Astrocyte of the cerebellum (primary cell): Measurements from ENCODE around the gene MRPS5.
"Not testable (repeated sequence)": the region's sequence is repeated elsewhere in the genome, so short reads cannot be mapped to it uniquely, and the experiment has no call there.

Experiments
- DNase-seq: peaks from one replicate; pipeline ENCODE4 v3.0.0-alpha.2; 2011; ENCODE audit warnings: low read depth
- H3K4me3 ChIP-seq: 2 replicates; pipeline ENCODE4 v1.5.1; 2011; ENCODE audit warnings: mild to moderate bottlenecking, low read depth, low read length, moderate library complexity
- CTCF ChIP-seq: IDR thresholded peaks from 2 replicates; pipeline ENCODE4 v1.5.1; 2012; ENCODE audit warnings: low read length, low read depth, moderate library complexity, mild to moderate bottlenecking; ENCODE audit errors: missing control alignments
- in situ Hi-C: cut with HindIII; loops from 2 replicates; pipeline ENCODE4 v1.10.0; 2017; ENCODE audit warnings: low sequenced_read_pairs

The MRPS5 gene

DNA sequence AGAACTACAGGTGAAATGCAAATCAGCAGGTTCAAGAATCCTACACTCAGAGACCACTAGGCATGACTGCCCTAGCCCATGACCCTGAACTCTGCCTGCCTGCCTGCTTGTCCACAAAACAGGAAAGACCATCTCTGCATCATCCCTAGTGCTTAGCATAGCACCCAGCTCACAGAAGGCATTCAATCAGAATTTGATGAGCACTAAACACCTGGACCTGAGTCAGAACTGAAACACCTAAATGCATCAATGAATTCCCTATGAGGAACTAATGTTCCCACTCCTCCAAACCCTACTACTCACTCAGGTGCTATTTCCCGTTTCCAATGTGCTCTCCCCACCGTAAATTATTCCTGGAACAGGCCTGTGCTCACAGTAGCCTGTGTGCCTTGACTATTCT lies 21.7 kb downstream of the MRPS5 start:
- H3K4me3 ChIP-seq, result no peak overlapping the region
- no peak for DNase-seq
- no peak for TF ChIP-seq CTCF
- in situ Hi-C loops, result no loop called here

DNA sequence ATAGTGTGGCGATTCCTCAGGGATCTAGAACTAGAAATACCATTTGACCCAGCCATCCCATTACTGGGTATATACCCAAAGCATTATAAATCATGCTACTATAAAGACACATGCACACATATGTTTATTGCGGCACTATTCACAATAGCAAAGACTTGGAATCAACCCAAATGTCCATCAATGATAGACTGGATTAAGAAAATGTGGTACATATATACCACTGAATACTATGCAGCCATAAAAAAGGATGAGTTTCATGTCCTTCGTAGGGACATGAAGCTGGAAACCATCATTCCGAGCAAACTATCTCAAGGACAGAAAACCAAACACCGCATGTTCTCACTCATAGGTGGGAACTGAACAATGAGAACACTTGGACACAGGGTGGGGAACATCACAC lies 23.3 kb downstream of the MRPS5 start:
- in situ Hi-C loops, DNase-seq, H3K4me3 ChIP-seq: not testable (repeated sequence)

GRCh38 chr2:95091885-95092555 lies 29.6 kb downstream of the MRPS5 start:
- in situ Hi-C loops, result no loop called here
- TF ChIP-seq CTCF, result no peak
- no peak overlapping the region for H3K4me3 ChIP-seq
- DNase-seq, result no peak

- no peak overlapping the region for H3K4me3 ChIP-seq
- no peak for TF ChIP-seq CTCF
- in situ Hi-C loops, result no loop called here
- DNase-seq, result no peak
These were observed 34.2 kb downstream of the MRPS5 start for GRCh38 chr2:95087379-95087778.

- H3K4me3 ChIP-seq, result no peak overlapping the region
- no peak for DNase-seq
- in situ Hi-C loops, result no loop called here
- no peak for TF ChIP-seq CTCF
These were observed 35.6 kb downstream of the MRPS5 start for GRCh38 chr2:95086017-95086416.

- in situ Hi-C loops, result no loop called here
- no peak for TF ChIP-seq CTCF
- no peak for DNase-seq
- no peak overlapping the region for H3K4me3 ChIP-seq
These were observed 39.1 kb downstream of the MRPS5 start for GRCh38 chr2:95082477-95082876.

DNA sequence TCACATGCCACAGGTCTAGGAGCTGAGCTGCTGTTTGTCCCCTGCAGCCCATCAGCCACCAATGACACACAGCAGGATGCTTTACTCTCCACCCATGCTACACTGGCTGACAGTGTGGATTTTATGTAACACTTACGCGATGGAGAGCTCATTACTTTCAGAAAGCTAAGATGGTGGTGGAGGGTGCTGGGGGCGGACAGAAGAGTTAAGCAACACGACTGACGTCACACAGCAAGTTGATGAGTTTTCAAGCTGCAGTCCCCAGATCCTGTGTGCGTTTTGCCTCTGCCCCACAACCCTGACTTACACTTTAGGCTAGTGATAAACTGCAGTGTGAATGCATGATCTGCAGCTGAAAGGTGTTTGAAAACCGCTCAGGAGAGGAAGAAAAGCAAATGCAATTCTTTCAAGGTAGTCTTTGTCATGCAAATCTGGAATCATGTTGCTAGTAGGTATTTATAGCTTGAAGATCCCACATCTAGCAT lies 42.4 kb downstream of the MRPS5 start:
- no peak for TF ChIP-seq CTCF
- in situ Hi-C loops, result no loop called here
- DNase-seq, result no peak
- H3K4me3 ChIP-seq, result no peak overlapping the region
